GM21825 (cell line): ENCODE measurements around the gene SEH1L.
"Not testable (repeated sequence)": the region's sequence is repeated elsewhere in the genome, so short reads cannot be mapped to it uniquely, and the experiment has no call there.

ENCODE experiments used
- ATAC-seq: cut with Tn5 transposase; IDR thresholded peaks from one replicate; pipeline ENCODE4 v1.9.1; 2021; ENCODE audit warnings: mild to moderate bottlenecking, moderate library complexity; ENCODE audit not compliant: unreplicated experiment

SEH1L gene

DNA sequence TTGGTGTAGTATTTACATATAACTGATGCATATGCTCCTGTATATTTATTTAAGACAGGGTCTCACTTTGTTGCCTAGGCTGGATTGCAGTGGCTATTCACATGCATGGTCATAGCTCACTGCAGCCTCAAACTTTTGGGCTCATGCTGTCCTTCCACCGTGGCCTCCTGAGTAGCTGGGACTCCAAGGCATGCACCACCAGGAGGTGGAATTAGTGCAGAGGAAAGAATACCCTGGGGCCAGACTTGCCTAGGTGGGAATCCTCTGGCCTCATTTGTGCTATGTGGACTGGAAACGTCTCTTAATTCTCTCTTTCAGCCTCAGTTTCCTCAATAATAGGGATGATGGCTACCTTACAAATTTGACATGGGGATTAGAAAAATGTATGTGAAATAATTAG, 45.6 kb downstream of the SEH1L start:
- ATAC-seq = no peak

DNA sequence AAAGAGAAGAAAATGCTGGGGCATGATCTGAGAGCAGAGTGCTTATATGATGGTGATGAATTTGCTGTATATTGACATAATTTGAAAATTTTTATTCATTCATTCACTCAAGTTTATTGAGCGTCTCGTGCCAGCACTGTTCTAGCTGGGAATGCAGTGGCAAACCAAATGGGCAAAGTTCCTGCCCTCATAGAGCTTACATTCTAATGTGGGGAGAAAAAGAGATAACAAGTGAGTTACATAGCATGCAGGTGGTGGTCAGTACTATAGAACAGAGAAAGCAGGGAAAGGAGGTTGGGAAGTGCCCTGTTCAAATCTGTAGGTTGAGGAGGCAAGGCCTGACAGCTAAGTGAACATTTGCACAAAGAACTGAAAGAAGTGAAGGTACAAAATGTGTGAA, 47.6 kb downstream of the SEH1L start:
- ATAC-seq = no peak

DNA sequence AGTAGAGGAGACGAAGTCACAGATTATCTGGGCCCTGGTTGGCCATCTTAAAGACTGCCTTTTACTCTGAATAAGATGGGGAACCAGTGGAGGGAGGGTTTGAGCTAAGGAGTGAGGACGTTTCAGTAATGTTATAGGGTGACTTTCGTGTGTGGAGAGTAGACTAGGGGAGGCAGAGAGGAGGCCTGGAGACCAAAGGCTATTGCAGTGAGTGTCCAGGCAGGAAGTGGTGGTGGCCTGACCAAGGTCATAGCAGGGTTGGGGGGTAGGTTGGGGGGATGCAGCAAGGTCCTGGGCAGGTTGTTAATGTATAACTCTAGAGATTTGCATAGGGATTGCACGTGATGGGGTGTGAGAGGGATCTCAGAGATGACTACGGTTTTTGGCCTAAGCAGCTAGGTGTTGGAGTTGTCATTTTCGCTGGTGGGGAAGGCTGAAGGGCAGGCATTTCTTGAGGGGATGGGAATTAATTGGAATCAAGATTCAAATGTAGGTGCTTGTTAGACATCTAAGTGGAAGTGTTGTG, 48.2 kb downstream of the SEH1L start:
- no peak for ATAC-seq

DNA sequence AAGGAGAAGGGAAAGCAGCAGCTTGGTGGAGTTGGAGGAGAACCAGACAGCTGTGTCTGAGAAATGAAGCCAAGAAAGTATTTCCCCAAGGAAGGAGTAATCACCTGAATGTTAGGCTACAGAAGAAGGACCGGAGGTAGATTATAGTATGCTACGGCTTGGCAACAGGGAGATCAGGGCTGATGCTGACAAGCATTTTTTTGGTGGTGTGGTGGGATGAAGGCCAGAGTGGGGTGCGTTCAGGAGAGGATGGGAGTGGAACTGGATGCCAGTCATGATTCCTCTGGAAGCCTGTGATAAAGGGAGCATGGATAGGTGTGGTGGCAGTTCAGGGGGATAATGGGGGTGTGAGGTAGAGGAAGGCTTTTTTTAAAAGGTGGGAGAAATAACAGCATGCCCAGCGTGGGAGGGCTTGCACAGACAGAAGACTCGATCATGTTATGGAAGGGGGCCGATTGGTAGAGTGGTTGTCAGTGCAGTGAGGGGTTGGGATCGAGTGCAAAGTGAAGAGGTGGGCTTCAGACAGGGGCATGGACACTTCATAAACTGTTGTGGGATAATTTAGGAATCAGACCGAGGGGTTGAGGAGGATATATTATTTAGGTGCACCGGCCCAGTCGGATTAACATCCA, 49.0 kb downstream of the SEH1L start:
- ATAC-seq = no peak

DNA sequence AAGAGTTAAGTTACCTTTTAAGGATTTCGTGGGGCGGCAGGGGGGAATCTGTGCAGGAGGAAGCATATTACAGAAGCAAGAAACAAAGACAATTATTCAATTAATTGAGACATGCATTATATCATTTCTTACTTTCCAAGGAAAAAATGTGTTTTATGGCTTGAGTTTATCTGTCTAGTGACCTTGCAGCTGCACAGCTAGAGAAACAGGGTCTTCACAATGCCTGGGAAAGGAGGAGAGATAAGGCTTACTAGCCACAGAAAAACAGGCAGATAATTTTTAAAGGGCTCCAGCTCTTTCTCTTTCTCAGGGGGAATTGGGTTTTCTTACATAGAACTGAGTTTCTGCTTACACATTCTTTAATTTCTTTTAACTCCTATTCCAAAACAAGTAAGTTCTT, 49.5 kb downstream of the SEH1L start:
- ATAC-seq = not testable (repeated sequence)

DNA sequence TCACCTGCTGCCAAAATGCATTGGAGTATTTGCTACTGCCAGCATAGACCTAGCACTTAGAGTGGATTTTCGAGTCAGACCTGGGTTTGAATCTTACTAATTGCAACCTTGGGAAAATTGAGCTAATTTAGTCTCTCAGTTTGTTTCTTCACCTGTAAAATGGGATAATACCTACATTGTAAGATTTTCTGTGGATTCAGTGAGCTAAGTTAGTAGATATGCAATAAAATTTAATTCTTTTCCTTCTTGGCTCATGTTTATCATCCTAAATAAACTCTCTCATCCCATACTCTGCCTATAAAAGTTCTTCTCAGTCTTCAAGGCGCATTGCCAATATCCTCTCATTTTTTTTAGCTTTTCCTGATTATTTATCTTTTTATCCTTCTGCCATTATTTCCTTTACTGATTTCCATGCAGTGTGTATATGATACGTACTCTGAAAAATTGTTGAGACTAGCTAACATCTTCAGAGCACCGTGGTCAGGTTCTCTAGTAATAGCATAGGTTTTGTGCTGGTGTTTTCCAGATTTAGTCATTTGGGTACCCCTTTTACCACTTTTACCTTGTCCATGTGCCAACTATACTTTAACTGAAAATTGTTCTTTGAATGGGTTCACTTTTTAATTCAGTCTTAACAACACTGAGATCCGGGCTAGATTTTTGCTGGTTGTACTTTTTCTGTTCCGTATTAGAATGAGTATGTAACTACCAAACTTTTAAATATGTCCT, 50.7 kb downstream of the SEH1L start:
- no peak for ATAC-seq

DNA sequence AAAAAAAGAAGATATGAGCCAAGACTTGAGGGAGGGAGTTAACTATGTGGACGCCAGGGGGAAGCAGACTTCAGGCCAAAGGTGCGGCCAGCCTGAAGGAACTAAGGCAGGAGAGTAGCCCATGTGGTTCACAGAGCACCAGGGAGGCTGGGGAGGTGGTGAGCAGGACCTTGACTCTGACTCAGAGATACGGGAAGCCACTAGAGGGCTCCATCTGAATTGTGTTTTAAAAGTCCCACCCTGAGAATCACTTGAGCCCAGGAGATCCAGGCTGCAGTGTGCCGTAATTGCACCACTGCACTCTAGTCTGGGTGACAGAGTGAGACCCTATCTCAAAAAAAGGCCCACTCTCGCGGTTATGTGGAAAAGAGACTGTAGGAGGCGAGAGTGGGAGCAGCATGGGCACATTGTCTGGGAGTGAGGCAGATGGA, 55.7 kb downstream of the SEH1L start:
- ATAC-seq = peak; percentile 40

DNA sequence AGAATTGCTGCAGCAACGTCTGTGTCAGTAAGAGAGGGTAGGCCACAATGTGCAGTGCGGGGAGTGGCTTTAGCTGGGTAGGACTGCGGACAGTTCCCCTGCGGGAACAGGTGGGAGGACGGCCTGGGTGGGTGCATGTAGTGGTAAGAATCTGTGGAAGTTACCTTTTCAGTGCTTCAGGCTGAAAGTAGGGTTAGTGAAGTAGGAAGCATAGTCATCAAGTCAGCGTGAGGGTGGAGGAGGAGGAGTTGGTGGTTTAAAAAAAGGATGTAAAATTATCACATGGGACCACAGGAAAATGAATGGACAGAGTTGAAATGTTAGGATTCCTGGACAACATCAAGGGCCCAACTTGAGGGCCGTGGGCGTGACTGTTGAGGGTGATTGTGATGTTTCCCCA, 56.6 kb downstream of the SEH1L start:
- ATAC-seq = no peak

DNA sequence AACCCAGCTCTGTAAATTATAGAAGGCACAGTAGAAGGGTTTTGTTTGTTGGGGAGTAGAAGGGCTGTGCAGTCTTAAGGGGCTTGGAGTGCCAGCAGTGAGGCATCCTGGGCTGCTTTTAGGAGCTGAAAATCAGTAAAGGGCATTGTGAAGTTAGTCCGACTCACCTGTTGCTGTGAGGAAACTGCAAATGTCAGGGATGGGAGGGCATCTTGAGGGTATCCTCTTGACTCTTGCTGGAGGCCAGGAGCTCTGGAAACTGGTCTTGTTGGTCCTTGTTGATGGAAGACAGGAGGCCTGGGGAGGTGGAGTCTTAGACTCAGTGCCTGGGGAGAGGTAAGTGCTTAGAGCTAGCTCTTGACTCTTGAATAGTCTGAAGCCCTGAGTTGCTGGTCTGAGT, 57.5 kb downstream of the SEH1L start:
- ATAC-seq = no peak

DNA sequence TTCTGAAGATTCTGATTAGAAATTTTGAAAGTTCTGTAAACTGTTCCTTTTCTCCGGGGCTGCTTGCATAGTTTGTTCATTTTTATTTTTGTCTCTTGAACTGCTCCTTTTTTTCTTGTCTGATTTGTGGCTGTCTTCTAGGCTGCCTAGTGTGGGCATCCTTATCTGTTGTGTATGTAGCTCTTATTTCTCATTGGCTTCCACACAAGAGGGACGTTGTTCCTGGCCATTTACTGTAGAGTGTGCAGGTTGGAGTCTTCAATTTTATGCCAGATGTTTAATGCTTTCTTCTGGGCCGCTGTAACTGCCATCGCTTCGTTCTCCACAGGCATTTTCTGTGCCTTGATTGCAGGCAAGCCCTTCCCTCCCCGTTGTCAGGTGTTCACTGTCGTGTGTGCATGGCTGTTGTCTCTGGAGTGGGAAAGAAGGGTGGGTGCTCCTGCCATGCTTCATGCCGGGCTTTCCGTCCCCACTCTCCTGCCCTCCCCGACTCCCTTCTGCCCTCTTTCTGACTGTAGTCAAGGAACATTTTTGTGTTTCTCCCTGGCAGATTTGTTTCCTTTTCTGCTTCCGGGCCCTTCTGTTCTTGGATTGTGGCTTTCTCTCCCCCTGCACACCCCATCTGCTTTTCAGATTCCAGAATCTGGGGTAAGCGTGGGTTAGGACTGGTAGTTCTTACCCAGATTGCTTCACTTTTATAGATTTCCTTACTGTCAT, 58.9 kb downstream of the SEH1L start:
- no peak for ATAC-seq

DNA sequence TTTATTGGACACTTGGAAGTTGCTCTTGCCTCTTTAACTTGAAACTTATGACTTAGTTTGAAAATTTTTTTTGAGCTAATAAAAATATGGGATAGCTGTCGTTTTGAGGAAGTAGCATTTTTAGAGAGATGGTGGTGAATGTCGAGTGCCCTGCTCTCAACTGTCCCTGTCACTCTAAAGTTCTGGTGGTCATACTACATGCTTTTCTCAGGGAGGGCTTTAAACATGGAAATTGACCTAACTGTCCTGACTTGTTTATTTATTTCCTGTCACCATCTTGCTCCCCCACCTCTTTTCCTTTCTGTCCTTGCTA, 59.4 kb downstream of the SEH1L start:
- no peak for ATAC-seq

DNA sequence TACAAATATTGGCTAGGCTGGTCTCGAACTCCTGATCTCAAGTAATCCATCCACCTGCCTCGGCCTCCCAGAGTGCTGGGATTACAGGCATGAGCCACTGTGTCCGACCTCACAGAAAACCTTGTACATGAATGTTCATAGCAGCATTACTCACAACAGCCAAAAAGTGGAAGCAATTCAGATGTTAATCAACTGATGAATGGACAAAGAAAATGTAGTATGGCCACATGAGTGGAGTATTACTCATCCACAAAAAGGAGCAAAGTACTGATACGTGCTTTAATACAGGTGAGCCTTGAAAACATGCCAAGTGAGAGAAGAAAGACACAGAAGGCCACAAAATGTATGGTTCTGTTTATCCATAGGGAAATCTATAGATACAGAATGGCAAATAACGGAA, 63.9 kb downstream of the SEH1L start:
- no peak for ATAC-seq

DNA sequence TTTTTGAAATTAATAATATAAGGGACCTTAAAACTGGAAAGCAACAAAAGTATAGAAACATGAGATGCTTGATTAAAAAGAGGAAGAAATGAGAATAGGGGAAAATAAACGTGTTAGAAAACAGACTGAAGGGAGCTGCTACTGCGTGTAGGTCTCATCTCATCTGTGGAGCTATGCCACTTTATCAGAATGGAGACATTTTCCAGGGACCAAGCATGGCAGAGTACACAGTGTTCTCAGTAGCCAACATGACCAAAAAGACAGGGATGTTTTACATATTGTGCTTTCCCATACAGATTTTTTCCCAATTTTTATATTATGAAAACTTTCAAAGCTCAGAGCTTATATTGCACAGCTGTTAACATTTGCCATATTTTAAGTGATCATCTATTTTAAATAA, 66.4 kb downstream of the SEH1L start:
- no peak for ATAC-seq

DNA sequence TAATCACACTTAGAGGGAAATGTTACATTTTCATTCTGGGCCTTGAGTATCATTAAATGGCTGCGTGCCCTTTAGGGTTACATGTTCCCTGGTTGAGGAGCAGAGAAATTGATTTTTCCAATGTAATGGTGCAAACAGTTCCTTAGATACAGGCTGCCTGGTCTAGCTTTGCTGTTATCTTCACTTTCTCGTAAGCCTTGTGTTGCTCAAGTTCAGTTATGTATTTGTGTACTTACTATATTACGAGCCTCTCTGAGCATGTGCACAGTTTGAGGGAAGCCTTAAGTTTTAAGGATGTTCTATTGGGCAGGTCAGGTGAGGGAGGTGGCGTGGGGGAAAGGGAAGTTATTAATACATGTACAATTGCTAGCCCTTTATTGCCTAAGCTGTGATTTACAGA, 67.0 kb downstream of the SEH1L start:
- no peak for ATAC-seq

DNA sequence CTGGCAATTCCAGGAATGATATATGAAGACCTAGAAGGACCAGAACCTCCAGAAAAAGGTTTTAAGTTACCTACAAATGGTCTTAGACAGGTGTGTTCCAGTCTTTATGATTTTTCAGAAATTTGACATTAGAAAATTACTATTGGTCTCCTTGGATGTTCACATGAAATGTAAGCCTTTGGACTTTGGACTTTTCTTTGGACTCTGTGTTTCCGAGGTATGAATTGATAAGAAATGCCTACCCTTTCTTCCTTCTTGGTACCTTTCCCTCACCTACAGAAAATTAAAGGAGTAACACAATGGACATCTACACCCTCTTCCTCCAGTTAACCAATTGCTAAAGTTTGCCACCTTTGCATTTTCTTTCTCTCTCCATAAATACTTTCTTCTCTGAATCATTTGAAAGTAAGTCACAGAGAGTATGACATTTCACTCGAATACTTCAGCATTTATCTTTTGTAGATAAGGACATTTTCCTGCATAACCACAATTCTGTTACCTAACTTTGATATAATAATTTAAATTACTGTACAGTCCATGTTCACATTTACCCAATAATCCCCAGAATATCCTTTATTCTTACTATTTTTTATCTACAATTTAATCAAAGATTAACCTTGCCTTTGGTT, 69.5 kb downstream of the SEH1L start:
- no peak for ATAC-seq

DNA sequence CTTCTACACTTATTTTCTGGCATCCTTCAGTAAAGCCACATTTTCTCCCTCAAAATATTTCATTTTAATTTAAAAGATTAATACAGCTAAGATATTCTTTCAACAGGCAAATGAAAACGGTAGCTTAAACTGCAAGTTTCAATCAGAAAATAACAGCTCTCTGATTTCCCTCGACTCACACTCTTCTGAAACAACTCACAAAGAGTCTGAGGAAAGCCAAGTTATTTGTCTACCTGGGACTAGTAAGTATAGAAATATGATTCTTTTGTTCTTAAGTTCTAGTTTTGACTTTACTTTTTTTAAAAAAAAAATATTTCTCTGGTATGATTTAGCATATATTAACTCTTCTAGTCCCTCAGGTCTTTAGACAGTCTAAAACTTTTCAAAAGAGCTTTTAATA, 70.6 kb downstream of the SEH1L start:
- ATAC-seq = no peak

DNA sequence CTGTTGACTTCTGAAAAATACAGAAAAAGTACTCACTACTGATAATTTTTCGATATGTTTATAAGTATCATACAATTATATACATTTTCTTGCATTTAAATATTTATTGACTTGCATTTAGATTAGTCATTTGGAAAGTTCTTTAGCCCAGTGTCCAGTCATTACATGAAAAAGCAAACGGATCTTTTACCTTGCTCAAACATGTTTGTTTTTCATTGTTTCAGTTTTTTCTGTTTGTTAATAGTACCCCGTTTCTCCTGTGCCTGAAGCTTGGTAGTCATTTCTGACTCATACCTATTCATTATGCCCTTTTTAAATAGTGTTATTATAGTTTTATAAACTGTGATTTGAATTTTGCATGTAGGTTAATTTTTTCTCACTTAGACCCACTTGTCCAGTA, 71.5 kb downstream of the SEH1L start:
- ATAC-seq = no peak

DNA sequence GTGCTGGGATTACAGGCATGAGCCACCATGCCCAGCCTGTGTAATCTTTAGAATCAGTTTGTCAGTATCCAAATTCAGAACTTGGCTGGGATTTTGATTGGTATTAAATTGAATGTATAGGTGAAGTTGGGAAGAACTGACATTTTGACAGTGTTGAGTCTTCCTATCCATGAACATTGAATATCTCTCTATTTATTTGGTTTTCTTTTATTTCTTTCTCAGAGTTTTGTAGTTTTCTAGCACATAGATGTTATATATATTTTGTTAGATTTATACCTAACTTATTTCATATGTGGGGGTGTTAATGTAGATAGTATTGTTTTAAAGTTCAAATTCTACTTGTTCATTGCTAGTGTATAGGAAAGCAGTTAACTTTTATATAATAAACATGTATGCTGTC, 74.8 kb downstream of the SEH1L start:
- no peak for ATAC-seq

DNA sequence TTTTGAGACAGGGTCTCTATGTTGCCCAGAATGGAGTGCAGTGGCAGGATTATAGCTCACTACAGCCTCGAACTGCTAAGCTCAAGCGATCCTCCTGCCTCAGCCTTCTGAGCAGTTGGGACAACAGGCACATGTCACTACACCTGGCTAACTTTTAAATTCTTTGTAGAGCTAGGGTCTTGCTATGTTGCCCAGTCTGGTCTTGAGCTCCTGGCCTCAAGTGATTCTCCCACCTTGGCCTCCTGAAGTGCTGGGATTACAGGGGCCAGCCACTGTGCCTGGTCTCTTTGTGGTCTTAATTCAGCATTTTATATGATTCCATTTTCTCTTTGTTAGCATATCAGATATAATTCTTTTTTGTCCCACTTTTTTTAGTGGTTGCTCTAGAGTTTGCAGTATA, 77.4 kb downstream of the SEH1L start:
- no peak for ATAC-seq

DNA sequence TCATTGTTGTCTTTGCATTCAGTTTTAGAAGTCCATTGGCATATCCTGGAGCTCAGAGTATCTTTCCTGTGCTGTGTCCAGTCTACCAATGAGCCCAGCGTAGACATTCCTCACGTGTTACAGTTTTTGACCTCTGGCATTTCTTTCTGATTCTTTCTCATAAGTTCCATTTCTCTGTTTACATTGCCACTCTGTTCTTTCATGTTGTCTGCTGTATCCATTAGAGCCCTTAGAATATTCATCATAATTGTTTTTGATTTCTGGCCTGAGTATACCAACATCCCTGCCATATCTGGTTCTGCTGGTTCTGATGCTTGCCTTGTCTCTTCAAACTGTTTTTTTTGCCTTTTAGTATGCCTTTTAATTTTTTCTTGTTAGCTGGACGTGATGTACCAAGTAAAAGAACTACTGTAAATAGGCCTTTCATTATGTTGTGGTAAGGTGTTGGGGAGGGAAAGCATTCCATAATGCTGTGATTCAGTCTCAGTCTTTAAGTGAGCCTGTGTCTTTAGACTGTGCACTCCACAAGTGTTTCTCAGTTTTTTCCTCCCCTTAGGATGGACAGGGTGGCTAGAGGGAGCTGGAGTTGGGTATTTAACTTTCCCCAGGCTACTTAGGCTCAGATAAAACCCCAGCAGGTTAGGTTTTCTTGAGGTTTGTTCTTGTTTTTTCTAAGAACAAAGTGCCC, 78.9 kb downstream of the SEH1L start:
- ATAC-seq = no peak

DNA sequence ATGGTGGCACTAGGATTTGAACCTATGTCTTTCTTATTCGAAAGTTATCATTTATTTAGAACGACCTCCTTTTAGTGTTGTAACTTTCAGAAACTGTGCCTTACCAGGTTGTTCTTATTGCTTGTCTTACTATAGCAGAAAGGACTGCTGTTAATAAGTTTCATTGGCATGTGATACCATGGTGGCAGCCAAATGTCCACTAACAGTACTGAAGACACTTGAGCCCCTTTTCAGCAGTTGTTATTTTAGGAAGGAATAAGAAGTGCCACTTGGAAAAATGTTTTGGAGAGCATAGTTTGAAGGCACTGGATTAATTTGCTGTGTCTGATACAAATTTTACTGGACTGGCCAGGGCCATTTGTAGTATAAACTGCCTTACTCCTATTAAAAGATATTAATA, 81.1 kb downstream of the SEH1L start:
- ATAC-seq = no peak
